ENCODE measurements around the gene HTR2B. TPM values are rescaled to one million over a fixed set of nuclear protein-coding genes. Genes with fewer than 3 reads are reported as not detected.

The HTR2B gene
- total RNA-seq, 1 experiment from 2014 or later, result not detected

DNA sequence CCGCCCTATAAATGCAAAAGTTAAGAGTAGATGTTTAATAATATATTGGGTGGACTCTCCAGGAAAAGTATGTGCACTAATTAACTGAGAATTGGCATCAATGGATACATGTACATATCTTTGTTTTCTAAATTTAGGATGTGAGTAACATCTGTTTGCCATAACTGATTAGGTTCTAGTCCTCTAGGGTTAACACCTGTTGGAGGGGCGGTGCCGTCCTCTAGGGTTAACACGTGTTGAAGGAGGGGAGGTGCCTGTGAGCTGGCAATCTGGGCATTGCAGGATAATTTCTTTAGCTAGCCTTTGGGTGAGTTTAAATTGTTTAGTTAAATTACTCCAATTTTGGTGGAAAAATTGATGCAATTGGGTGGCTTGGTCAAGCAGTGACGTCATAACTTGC lies 30.9 kb downstream of the HTR2B start:
- TF ChIP-seq, protein P1, sequence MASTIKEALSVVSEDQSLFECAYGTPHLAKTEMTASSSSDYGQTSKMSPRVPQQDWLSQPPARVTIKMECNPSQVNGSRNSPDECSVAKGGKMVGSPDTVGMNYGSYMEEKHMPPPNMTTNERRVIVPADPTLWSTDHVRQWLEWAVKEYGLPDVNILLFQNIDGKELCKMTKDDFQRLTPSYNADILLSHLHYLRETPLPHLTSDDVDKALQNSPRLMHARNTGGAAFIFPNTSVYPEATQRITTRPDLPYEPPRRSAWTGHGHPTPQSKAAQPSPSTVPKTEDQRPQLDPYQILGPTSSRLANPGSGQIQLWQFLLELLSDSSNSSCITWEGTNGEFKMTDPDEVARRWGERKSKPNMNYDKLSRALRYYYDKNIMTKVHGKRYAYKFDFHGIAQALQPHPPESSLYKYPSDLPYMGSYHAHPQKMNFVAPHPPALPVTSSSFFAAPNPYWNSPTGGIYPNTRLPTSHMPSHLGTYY (CRISPR knock-in tag; IDR thresholded peaks at IDR 0.05), result no peak
- TF ChIP-seq, protein P2, sequence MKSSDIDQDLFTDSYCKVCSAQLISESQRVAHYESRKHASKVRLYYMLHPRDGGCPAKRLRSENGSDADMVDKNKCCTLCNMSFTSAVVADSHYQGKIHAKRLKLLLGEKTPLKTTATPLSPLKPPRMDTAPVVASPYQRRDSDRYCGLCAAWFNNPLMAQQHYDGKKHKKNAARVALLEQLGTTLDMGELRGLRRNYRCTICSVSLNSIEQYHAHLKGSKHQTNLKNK (CRISPR knock-in tag; IDR thresholded peaks at IDR 0.05), result no peak
- TF ChIP-seq PRRX2 (CRISPR knock-in tag; IDR thresholded peaks at IDR 0.05), result no peak
- no peak for TF ChIP-seq HMGA2 (CRISPR knock-in tag; IDR thresholded peaks at IDR 0.05)
- no peak for TF ChIP-seq FOXP1 (CRISPR knock-in tag; IDR thresholded peaks at IDR 0.05; ENCODE audit: borderline replicate concordance)
- TF ChIP-seq, protein P3, sequence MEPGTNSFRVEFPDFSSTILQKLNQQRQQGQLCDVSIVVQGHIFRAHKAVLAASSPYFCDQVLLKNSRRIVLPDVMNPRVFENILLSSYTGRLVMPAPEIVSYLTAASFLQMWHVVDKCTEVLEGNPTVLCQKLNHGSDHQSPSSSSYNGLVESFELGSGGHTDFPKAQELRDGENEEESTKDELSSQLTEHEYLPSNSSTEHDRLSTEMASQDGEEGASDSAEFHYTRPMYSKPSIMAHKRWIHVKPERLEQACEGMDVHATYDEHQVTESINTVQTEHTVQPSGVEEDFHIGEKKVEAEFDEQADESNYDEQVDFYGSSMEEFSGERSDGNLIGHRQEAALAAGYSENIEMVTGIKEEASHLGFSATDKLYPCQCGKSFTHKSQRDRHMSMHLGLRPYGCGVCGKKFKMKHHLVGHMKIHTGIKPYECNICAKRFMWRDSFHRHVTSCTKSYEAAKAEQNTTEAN (CRISPR knock-in tag; IDR thresholded peaks at IDR 0.05), result no peak
- no peak for TF ChIP-seq NFYB (CRISPR knock-in tag; conservative IDR thresholded peaks at IDR 0.05; ENCODE audit: low read depth)
- TF ChIP-seq, protein P4, sequence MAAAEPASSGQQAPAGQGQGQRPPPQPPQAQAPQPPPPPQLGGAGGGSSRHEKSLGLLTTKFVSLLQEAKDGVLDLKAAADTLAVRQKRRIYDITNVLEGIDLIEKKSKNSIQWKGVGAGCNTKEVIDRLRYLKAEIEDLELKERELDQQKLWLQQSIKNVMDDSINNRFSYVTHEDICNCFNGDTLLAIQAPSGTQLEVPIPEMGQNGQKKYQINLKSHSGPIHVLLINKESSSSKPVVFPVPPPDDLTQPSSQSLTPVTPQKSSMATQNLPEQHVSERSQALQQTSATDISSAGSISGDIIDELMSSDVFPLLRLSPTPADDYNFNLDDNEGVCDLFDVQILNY (CRISPR knock-in tag; IDR thresholded peaks at IDR 0.05), result no peak
- TF ChIP-seq, protein P5, sequence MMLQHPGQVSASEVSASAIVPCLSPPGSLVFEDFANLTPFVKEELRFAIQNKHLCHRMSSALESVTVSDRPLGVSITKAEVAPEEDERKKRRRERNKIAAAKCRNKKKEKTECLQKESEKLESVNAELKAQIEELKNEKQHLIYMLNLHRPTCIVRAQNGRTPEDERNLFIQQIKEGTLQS (CRISPR knock-in tag; conservative IDR thresholded peaks at IDR 0.05), result no peak
- TF ChIP-seq ZNF396 (CRISPR knock-in tag; IDR thresholded peaks at IDR 0.05; ENCODE audit: borderline replicate concordance), result no peak
- no peak for TF ChIP-seq FOXJ3 (CRISPR knock-in tag; IDR thresholded peaks at IDR 0.05; ENCODE audit: borderline replicate concordance)
- no peak for TF ChIP-seq NFATC4 (CRISPR knock-in tag; IDR thresholded peaks at IDR 0.05)
- TF ChIP-seq ZNF423 (CRISPR knock-in tag; IDR thresholded peaks at IDR 0.05), result no peak
- H3K36me3 Mint-ChIP-seq, result peaks cover 85% of the 10 kb centered on the region
- POLR2A ChIA-PET, result no interaction called here
- peaks cover 42% of the 10 kb centered on the region for H3K9me3 Mint-ChIP-seq
- no peak overlapping the region for H3K27ac Mint-ChIP-seq
- no peaks in the 10 kb centered on the region for H3K27me3 Mint-ChIP-seq (ENCODE audit: low read depth)
- ATAC-seq, result no peak
- no peak overlapping the region for H3K4me3 Mint-ChIP-seq
- no peak for DNase-seq (ENCODE audit: low spot score)
- peaks cover 11% of the 10 kb centered on the region for H3K4me1 Mint-ChIP-seq
- CTCF ChIA-PET, result no interaction called here

DNA sequence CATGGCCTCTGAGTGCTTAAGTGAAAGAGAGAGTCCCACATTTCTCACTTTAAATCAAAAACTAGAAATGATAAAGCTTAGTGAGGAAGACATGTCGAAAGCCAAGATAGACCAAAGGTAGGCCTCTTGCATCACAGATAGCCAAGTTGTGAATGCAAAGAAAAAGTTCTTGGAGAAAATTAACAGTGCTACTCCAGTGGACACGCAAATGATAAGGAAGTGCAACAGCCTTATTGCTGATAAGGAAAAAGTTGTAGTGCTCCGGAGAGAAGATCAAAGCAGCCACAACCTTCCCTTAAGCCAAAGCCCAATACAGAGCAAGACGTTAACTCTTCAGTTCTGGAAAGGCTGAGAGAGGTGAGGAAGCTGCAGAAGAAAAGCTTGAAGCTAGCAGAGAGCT lies 36.1 kb downstream of the HTR2B start:
- ATAC-seq, result no peak
- DNase-seq (ENCODE audit: low spot score), result no peak
- H3K4me3 Mint-ChIP-seq, result no peak overlapping the region
- peaks cover 76% of the 10 kb centered on the region for H3K36me3 Mint-ChIP-seq
- no peak overlapping the region for H3K27ac Mint-ChIP-seq
- no peaks in the 10 kb centered on the region for H3K27me3 Mint-ChIP-seq (ENCODE audit: low read depth)
- H3K4me1 Mint-ChIP-seq, result no peaks in the 10 kb centered on the region
- ChIA-PET CTCF (interaction anchor here (1.1 kb wide), 1 partner anchor 15 kb away, joined by 3 read pairs; no protein-coding TSS in a partner anchor), POLR2A (no interaction called here)
- TF ChIP-seq, protein P6, sequence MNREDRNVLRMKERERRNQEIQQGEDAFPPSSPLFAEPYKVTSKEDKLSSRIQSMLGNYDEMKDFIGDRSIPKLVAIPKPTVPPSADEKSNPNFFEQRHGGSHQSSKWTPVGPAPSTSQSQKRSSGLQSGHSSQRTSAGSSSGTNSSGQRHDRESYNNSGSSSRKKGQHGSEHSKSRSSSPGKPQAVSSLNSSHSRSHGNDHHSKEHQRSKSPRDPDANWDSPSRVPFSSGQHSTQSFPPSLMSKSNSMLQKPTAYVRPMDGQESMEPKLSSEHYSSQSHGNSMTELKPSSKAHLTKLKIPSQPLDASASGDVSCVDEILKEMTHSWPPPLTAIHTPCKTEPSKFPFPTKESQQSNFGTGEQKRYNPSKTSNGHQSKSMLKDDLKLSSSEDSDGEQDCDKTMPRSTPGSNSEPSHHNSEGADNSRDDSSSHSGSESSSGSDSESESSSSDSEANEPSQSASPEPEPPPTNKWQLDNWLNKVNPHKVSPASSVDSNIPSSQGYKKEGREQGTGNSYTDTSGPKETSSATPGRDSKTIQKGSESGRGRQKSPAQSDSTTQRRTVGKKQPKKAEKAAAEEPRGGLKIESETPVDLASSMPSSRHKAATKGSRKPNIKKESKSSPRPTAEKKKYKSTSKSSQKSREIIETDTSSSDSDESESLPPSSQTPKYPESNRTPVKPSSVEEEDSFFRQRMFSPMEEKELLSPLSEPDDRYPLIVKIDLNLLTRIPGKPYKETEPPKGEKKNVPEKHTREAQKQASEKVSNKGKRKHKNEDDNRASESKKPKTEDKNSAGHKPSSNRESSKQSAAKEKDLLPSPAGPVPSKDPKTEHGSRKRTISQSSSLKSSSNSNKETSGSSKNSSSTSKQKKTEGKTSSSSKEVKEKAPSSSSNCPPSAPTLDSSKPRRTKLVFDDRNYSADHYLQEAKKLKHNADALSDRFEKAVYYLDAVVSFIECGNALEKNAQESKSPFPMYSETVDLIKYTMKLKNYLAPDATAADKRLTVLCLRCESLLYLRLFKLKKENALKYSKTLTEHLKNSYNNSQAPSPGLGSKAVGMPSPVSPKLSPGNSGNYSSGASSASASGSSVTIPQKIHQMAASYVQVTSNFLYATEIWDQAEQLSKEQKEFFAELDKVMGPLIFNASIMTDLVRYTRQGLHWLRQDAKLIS (CRISPR knock-in tag; IDR thresholded peaks at IDR 0.05; ENCODE audit: borderline replicate concordance), result no peak
- no peak for TF ChIP-seq KAT7 (CRISPR knock-in tag; IDR thresholded peaks at IDR 0.05; ENCODE audit: borderline replicate concordance)
- TF ChIP-seq NR3C1 (CRISPR knock-in tag; conservative IDR thresholded peaks at IDR 0.05; ENCODE audit: low read depth), result no peak
- no peak for TF ChIP-seq SMAD3 (CRISPR knock-in tag; IDR thresholded peaks at IDR 0.05; ENCODE audit: borderline replicate concordance)
- H3K9me3 Mint-ChIP-seq, result peaks cover 10% of the 10 kb centered on the region
